GM18858 (cell line): ENCODE results near the gene ZNF540.
"Not testable (repeated sequence)": the region's sequence is repeated elsewhere in the genome, so short reads cannot be mapped to it uniquely, and the experiment has no call there.

Experiments
- ATAC-seq: cut with Tn5 transposase; IDR thresholded peaks from one replicate; pipeline ENCODE4 v1.9.1; 2021; ENCODE audit not compliant: unreplicated experiment

ZNF540 gene

GRCh38 chr19:37594304-37594981 is at the start of gene ZNF540, which contains the start of gene ZNF571:
Gene ZNF540 (plus strand): TSS chr19:37594876. CDS start chr19:37598448, 3,572 bp downstream.
Gene ZNF571 (minus strand): TSS chr19:37594792. CDS start chr19:37586676, 8,116 bp downstream.
- peak; percentile 89 for ATAC-seq

- ATAC-seq, result no peak
Measured at GRCh38 chr19:37551129-37551993, 43.3 kb upstream of the ZNF540 start.

DNA sequence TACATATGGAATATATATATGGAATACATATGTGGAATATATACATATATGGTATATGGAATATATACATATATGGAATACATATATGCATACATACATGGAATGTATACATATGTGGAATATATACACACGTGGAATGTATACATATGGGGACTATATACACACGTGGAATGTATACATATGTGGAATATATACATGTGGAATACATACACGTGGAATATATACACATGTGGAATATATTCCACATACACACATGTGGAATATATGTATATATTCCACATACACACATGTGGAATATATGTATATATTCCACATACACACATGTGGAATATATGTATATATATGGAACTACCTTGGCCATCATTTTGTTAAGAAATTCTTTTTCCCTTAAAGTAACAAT is 31.2 kb upstream of the ZNF540 start:
- ATAC-seq, result no peak

- ATAC-seq, result no peak
Measured at GRCh38 chr19:37564624-37565369, 29.9 kb upstream of the ZNF540 start.

DNA sequence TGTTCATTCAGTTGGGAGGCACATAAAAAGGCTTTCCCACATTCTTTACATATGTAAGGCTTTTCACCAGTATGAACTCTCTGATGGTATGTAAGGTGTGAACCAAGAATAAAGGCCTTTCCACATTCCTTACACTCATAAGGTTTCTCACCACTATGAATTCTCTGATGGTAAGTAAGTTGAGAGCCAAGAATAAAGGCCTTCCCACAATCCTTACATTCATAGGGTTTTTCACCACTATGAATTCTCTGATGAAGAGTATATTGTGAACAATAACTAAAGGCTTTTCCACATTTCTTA is 29.4 kb upstream of the ZNF540 start:
- ATAC-seq, result no peak

GRCh38 chr19:37572203-37572602 is 22.5 kb upstream of the ZNF540 start:
- no peak for ATAC-seq

DNA sequence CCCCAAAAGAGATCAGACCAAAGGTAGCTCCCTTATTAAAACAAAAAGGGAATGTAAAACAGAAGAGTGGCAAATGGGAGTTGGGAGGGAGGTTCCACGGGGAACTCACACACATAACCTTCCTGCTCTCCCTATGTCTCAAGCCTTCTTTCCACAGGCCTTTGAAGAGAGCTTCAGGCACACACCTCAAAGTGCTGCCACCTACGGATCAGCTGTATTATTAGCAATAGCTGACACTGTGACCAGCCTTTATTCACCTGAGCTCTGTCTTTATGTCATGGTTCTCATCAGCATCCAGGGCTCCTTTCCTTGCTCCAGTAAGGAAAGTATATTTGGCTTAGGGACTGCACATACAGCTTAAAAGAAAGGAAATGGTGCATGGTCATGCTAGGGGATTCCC is 11.3 kb upstream of the ZNF540 start:
- ATAC-seq, result no peak

DNA sequence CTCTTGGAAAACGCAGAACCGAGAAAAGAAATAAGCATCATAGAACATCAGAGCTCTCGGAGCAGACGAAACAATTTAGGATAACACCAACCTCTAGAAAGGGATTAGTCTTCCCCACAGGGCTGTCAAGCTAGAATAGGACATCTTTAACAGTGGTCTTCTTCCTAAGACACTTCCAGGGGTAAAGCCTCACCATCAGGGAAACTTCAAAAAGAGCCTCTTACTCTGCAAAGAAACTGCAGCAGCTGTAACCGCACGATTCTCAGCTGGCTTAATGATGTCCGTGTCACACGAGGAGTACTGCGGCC is 726 bp upstream of the ZNF540 start:
- ATAC-seq, result no peak

DNA sequence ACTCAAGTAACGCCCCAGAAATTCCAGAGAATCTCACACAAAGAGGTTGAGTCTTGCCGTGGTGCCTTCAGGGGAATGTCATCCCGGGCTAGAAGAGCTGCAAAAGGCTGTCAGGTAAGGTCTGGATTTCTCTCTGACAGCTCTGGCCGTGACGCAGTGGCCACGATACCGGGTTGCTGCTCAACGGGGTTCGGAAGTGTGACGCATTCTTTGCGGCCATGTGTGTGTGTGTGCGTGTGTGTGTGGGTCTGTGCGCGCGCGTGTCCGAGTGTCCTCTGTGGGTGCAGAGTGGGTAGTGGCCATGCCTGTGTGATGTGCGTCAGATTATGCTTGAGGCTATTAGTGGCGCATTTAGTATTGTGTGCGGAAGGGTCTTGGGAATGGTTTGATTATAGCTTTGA is 306 bp downstream of the ZNF540 start:
- ATAC-seq, result peak; percentile 18

DNA sequence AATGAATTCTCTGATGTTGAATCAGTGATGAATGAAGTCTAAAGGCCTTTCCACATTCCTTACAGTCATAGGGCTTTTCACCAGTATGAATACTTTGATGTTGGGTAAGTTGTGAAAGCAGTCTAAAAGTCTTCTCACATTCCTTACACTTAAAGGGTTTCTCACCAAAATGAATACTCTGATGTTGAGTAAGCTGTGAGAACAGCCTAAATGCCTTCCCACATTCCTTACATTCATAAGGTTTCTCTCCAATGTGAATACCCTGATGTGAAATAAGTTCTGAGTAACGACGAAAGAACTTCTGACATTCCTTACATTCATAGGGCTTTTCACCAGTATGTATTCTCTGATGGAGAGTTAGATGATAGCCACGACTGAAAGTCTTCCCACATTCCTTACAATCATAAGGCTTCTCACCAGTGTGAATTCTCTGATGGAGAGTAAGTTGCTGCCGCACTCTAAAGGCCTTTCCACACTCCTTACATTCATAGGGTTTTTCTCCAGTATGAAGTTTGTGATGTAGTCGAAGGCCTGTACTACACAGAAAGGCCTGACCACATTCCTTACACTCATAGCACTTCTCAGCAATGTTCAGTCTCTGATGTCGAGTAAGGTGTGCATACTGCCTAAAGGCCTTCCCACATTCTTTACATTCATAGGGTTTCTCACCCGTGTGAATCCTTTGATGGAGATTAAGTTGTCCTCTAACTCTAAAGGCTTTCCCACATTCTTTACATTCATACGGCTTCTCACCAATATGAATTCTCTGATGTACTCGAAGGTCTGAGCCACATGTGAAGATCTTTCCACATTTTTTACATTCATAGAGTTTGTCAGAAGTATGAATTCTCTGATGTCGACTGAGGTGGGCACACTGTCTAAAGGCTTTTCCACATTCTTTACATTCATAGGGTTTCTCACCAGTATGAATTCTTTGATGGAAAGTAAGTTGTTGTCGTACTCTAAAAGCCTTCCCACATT is 40.7 kb downstream of the ZNF540 start:
- no peak for ATAC-seq

DNA sequence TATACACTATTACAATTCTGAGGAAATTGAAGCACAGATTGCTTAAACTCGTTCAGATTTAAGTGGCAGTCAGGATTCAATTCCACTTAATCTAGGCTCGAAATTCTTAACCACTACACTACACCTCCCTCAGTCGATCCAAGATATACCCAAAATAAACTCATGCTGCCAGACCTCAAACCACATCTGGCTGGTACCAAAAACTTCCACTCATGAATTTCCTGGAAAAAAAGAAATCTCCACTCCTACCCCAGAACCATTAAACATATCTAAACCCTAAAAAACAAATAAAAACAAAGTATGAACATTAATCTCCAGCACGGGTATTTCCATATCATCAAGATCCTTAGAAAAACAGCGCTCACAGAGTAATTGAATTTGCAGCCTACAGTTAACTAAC is 59.4 kb downstream of the ZNF540 start:
- ATAC-seq, result no peak

DNA sequence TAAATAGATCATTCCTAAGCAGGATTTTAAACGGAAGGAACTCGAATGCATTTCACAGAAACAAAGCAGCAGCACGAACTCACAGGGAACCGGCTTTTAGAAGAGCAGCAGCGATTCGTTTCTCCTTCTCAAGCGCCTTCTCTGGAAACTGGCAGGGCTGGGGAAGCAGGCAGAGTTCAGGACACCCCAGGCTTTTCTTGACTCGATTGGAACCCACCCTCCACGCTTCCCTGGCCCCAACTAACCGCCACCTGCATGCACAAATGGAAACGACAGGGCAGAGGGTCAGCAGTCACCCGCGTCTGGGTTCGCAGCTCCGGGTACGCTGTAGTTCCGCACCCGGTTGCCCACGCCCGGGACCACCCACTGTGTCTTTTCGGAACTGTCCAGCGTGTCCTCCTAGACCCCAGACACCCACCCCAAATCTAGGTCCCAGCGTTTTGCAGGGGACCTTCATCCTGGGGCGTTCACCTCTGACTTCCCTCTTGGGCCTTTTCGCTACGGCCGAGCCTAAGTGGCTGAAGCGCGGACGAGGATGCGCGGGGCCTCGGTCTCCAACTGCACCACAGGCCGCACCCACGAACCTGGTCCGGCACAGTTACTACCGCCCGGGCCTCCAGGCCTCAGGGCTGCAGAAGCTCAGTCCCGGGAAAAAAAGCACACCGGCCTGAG is 60.1 kb downstream of the ZNF540 start:
- no peak for ATAC-seq

DNA sequence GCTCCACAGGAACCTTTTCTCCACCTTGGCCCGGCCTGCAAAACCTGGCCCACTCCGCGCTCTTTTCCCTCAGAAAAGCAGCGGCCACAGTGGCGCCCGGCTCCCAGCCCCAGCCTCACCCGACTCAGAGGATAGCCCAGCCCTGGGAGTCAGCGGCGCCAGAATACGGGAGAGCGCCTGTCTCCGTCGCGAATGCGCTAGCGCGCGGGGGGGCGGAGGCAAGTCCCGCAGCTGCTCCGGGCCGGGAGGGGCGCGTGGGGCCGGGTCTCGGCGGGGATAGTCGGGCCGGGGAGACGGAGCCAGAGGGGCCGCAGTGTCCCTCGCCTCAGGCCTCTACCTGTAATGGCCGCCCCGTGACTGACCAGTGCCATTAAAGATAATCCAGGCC is 60.6 kb downstream of the ZNF540 start, which contains the start of gene ZFP30:
Gene ZFP30 (minus strand): TSS at position 165 of the 388 bp plus-strand sequence. CDS start 7,643 bp downstream, outside the sequence.
- ATAC-seq, result no peak

DNA sequence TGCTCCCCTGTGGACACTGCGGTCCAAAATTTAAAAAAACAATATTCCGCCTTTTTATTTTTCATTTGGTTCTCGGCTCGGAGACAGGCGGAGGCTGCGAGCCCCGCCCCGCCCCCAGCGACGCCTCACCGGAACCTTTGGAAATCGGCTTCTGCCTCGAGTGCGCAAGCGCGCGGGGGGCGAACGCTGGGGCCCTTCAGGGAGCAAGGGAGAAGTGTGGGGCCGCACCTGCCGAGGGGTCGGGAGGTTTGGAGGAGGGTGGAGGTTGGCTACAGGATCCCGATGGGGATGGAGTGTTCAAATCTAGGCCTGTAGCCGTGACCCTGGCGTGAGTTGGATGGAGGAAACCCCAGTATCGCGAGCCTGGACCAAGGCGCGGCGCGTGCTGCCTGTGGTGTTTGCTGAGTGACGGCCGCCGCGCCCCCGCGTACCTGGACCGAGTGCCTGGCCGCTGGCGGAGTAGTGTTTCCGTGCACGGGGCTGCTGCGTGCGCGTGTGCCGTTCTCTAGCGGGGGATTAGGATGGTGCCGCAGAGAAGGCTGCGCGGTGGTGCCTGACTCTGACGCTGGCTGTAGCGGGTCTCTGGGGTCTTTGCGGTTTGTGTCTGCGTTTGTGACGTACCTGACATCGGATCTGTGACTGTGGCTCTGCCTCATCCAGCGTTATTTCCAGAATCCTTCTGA is 61.2 kb downstream of the ZNF540 start:
- no peak for ATAC-seq

- ATAC-seq, result not testable (repeated sequence)
Measured at GRCh38 chr19:37657157-37657556, 62.5 kb downstream of the ZNF540 start.
